Left cardiac atrium (tissue), 4 donors: ENCODE measurements around the gene ZC3HAV1. TPM values are rescaled to one million over a fixed set of nuclear protein-coding genes. Genes with fewer than 3 reads are reported as not detected.
"Not testable (repeated sequence)": the region's sequence is repeated elsewhere in the genome, so short reads cannot be mapped to it uniquely, and the experiment has no call there.

Experiments
- ATAC-seq, 2 donors: fragments of 200-7000 bp; cut with Tn5 transposase; one replicate each; pipeline ENCODE4 v1.9.1; 2020; ENCODE audit warnings: mild to moderate bottlenecking in 2 of 2, moderate library complexity in 2 of 2
- DNase-seq: peaks from one replicate; pipeline ENCODE4 v3.0.0-alpha.2; 2020
- intact Hi-C, 2 donors: fragments of 100-400 bp; cut with DNase I; formaldehyde crosslinking; loops; one replicate each; pipeline versions ENCODE4 v1.14.1 to v1.15.1; 2022 to 2023
- total RNA-seq, 2 donors: library from RNA; stranded (reverse); fragmentation: NEBNext Ultra II Directional; extraction: Animal tissue kit (Norgen Biotek cat#: 25700); gene quantifications; one replicate each; pipeline ENCODE4 v1.2.1, GENCODE V29; 2021
- donor health status: DM: no; HTN: yes; CAD: no.
- donor health status: DM: no; HTN: yes; CAD: no; lungs with severe emphysema.
- donor health status: DM: yes; HTN: yes; CAD: no.
- donor health status: Dilated cardiomyopathy.

Gene ZC3HAV1
- total RNA-seq, 2 donors from 2014 or later, result 12.1 to 16.4 TPM

GRCh38 chr7:139115104-139115503 is 5.6 kb upstream of the ZC3HAV1 start:
- intact Hi-C loops, result loop anchor here in 1 of 2 donors (10.0 kb wide), 1 partner anchor 120 kb away; the partner anchor contains the start of gene UBN2
- no peak for ATAC-seq
- DNase-seq, result no peak

- intact Hi-C loops, result loop anchor here in 1 of 2 donors (10.0 kb wide), 1 partner anchor 120 kb away; the partner anchor contains the start of gene UBN2
- ATAC-seq (no peak), DNase-seq (no peak)
Observed at GRCh38 chr7:139114585-139114984, 5.1 kb upstream of the ZC3HAV1 start.

- ATAC-seq (no peak), DNase-seq (no peak)
- intact Hi-C loops, result loop anchor here in 1 of 2 donors (10.0 kb wide), 1 partner anchor 121 kb away; the partner anchor contains the start of gene UBN2
Observed at GRCh38 chr7:139114018-139114417, 4.5 kb upstream of the ZC3HAV1 start.

GRCh38 chr7:139112741-139113250 is 3.3 kb upstream of the ZC3HAV1 start:
- DNase-seq (no peak), ATAC-seq (no peak)
- intact Hi-C loops, result loop anchor here in 1 of 2 donors (10.0 kb wide), 1 partner anchor 122 kb away; the partner anchor contains the start of gene UBN2

GRCh38 chr7:139112316-139112715 is 2.8 kb upstream of the ZC3HAV1 start:
- DNase-seq, result no peak
- intact Hi-C loops, result loop anchor here in 1 of 2 donors (10.0 kb wide), 1 partner anchor 122 kb away; the partner anchor contains the start of gene UBN2
- no peak for ATAC-seq

- ATAC-seq (no peak), DNase-seq (no peak)
- intact Hi-C loops, result loop anchor here in 1 of 2 donors (10.0 kb wide), 1 partner anchor 123 kb away; the partner anchor contains the start of gene UBN2
Observed at GRCh38 chr7:139111811-139112301, 2.3 kb upstream of the ZC3HAV1 start.

GRCh38 chr7:139111147-139111546 is 1.6 kb upstream of the ZC3HAV1 start:
- DNase-seq (no peak), ATAC-seq (no peak)
- intact Hi-C loops, result loop anchor here in 1 of 2 donors (10.0 kb wide), 1 partner anchor 124 kb away; the partner anchor contains the start of gene UBN2

- intact Hi-C loops, result loop anchor here in 1 of 2 donors (10.0 kb wide), 1 partner anchor 125 kb away; the partner anchor contains the start of gene UBN2
- DNase-seq (no peak), ATAC-seq (no peak)
Observed at GRCh38 chr7:139109983-139110411, 477 bp upstream of the ZC3HAV1 start.

- ATAC-seq (peak; percentile 28 to 54), DNase-seq (peak; percentile 45)
- intact Hi-C loops, result no loop called here
Observed at GRCh38 chr7:139108266-139109187, 993 bp downstream of the ZC3HAV1 start.

GRCh38 chr7:139106959-139107358 is 2.6 kb downstream of the ZC3HAV1 start:
- intact Hi-C loops, result no loop called here
- no peak for DNase-seq
- ATAC-seq, result no peak

GRCh38 chr7:139106227-139106626 is 3.3 kb downstream of the ZC3HAV1 start:
- DNase-seq, intact Hi-C loops, ATAC-seq: not testable (repeated sequence)

- ATAC-seq (no peak), DNase-seq (no peak)
- intact Hi-C loops, result no loop called here
Observed at GRCh38 chr7:139105484-139105883, 4.0 kb downstream of the ZC3HAV1 start.

GRCh38 chr7:139104091-139104450 is 5.4 kb downstream of the ZC3HAV1 start:
- intact Hi-C loops, result no loop called here
- ATAC-seq (no peak), DNase-seq (no peak)

GRCh38 chr7:139103057-139103815 is 6.3 kb downstream of the ZC3HAV1 start:
- no peak for ATAC-seq
- intact Hi-C loops, result no loop called here

GRCh38 chr7:139101637-139102158 is 7.8 kb downstream of the ZC3HAV1 start:
- DNase-seq, ATAC-seq, intact Hi-C loops: not testable (repeated sequence)

More at GRCh38 chr7:139103057-139103815, 6.3 kb downstream of the ZC3HAV1 start:
- DNase-seq, result no peak

GRCh38 chr7:139099172-139099947 is 10.2 kb downstream of the ZC3HAV1 start:
- intact Hi-C loops, result no loop called here
- no peak for ATAC-seq
- DNase-seq, result no peak

- intact Hi-C loops, result no loop called here
- DNase-seq (no peak), ATAC-seq (peak; percentile 78 to 87)
Observed at GRCh38 chr7:139095194-139095659, 14.3 kb downstream of the ZC3HAV1 start.

GRCh38 chr7:139094596-139094995 is 14.9 kb downstream of the ZC3HAV1 start:
- ATAC-seq (peak in 1 of 2 donors; percentile 31), DNase-seq (no peak)
- intact Hi-C loops, result no loop called here
